Measurements from ENCODE around the gene CHRNB2.

CHRNB2 gene

DNA sequence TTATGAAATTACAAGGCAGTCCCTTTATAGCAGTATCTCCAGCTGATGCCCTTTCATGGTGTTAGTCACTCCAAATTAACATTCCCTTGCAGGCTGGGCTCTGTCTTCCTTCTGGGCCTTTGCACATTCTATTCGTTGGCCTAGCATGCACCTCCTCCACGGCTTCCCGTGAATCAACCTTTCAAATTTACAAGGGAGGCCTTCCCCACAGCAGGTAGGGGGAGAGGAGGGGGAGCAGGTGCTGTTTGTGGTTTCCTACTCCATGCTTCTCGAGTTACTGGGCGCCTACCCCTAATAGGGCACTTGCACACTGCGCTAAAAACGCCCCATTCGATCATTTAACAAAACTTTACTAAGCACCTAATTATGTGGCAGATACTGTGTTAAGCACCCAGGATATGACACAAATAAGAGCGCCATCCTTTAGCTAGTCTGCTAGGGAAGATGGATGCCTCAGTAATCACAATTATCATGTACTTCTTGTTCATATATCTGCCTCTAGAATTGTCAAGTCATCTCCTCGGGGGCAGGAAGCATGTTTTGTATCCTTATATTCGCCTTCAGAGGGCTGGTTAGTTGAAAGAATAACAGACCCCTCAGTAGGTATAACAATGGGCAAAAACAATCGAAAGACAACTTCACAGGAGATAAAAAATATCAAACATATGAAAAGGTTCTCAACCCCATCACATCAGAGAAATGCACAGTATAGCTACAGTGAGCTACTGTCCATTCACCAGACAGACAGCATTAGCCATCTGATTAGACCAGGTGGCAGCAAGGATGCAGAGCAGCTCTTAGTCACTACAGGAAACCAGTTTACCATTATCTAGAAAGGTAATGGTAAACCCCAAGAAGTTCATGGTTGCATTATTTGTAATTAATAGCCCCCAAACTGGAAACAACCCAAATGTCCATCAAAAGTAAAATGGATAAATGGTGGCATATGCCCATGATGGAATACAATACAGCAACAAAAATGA, 42.1 kb downstream of the CHRNB2 start:
- DNase-seq (ENCODE audit: low spot score) = no peak

DNA sequence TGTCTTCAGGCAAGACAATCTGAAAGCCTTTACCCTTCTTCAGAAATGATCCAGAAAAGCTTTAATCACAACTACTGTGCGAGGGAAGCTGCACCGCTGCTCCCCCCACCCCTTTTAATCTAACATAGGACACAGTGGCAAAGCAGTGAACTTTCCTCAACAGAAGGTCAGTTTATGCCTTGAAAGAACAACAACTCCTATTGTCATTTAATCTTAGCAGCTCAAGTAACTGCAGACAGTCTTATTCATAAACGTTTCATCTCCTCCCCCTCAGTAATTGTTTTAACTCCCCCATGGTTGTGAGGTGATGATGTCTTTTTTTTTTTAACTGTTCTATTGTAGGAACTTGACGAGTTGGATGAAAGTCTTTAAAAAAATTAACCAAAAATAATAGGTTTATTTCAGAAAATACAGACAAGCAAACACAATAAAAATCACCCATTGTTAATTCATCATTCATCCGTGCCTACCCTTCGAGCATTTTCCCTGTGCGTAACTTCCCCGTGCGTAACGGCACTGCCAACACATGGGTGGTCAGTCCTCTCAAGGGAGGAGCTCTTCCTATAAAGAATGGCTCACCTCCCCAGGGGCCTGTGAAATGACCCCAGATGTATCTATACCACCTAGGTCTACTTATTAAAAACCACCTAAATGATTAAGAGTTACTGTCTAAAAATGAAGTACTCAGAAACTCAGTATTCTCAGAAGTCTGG, 43.7 kb downstream of the CHRNB2 start:
- DNase-seq (ENCODE audit: low spot score) = no peak

DNA sequence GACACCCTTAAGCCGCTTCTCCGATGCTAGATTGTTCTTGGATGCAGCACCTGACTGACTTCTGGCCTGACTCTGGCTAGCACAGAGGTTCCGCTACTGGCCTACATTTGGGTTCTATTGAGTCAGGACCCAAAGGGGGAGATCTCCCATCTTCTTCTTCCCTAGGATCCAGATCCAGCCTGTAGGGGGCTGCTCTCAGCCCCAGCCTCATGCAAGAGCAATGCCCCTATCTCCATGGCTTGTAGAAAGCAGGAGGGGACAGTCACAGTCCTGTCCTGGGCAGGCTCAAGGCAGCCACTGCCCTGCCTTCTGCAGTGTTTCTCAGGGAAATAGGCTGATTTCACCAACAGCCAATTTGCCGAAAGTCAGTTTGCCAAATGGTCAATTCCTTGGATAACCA, 46.7 kb downstream of the CHRNB2 start:
- no peak for DNase-seq (ENCODE audit: low spot score)

DNA sequence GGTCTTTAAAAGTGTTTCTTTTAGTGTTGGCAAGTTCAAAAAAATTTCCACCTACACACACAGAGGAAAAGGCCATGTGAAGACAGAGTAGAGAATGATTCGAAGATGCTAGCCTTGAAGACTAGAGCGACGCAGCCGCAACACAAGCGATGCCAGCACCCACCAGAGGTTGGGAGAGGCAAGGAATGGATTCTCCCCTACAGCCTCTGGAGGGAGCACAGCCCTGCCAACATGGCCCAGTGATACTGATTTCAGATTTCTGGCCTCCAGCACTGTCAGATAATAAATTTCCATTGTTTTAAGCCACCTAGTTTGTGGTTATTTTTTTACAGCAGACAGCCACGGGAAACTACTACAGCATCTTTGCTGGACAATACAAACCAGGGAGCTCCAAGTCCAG, 47.3 kb downstream of the CHRNB2 start:
- DNase-seq (ENCODE audit: low spot score) = no peak

DNA sequence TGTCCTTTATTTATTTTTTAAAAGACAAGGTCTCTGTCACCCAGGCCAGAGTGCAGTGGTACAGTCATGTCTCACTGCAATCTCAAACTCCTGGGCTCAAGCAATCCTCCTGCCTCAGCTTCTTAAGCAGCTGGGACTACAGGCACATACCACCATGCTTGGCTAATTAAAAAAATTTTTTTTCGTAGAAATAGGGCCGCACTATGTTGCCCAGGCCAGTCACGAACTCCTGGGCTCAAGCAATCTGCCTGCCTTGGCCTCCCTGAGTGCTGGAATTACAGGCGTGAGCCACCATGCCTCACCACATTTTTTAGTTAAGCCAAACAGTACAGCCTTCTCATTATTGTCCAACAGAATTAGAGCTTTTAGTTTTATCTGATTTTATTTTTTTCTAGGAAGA, 47.8 kb downstream of the CHRNB2 start:
- DNase-seq (ENCODE audit: low spot score) = no peak

DNA sequence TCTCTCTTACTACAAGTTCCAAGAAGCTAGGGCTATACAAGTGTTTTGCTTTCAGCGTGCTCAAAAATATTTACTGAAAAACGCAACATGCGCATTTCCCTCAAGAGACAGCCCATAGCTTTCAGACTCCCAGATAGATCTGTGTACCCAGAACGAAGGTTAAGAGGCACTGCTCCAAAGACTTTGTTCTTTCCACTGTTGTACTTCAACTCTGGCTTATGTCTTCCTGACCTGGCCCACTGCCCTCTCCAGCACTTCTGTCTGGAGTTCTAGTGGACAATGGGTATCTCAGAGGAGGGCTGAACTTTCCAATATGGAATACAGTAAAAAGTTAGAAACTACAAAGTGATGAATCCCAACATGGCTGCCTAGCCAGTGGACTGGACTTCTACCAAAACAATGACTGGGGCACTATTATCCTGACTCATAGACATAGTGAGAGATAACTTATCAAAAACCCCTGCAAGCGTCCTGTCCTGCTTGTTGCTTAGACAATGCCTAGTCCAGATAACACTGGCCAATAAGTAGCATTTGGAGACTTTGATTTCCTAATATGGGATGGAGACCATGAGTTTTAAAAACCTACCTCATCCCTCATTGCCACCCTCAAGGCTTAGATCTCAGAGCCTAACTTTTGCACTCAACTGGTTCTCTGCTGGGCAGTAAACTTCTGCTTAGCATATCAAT, 49.2 kb downstream of the CHRNB2 start:
- DNase-seq (ENCODE audit: low spot score) = no peak

DNA sequence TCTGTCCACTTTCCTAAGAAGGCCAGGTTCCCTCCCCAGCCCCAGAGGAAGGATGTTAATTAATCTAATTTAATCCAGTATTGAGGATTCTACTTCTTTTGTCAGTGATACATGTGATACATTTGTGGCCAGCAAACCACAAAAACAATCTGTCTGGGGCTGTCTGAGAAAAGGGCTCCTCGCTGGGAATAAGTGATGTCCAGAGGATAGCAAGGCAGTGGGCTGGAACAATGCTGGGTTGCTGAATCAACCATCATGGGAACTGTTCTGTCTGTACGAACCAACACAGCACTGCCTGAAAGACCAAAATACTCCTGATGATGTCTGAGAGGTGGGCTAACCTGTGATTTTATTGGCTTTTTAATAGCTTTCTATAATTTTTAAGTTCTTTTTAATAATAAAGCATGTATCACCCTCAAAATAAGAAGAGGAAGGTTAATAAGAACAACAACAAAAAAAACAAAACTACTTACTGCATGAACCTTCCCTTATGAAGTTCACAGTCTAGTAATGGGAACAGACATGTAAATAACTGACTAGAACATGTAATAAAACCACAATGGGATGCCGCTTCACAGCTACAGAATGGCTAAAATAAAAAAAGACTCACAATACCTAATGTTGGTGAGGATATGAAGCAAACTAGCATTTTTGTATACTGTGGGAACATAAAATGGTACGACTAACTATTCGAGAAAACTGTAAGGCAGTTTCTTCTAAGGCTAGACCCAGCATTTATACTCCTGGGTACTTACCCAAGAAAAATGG, 51.8 kb downstream of the CHRNB2 start:
- no peak for DNase-seq (ENCODE audit: low spot score)

DNA sequence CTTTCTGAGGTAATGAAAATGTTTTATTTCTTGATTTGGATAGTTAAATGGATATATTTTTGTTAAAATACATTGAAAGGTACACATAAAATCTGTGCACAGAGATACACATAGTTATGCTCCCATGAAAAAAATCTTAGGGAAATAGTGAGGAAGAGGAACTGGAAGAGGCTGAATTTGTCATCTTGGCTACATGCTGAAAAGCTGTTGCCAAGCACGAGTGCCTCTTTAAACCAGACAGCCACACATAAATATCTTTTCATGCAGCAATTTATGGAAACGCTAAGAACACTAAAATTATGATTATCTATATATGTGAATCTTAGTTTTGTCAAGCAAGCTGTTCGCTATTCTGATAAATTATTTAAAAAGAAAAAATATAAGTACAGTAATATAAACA, 53.2 kb downstream of the CHRNB2 start:
- no peak for DNase-seq (ENCODE audit: low spot score)

DNA sequence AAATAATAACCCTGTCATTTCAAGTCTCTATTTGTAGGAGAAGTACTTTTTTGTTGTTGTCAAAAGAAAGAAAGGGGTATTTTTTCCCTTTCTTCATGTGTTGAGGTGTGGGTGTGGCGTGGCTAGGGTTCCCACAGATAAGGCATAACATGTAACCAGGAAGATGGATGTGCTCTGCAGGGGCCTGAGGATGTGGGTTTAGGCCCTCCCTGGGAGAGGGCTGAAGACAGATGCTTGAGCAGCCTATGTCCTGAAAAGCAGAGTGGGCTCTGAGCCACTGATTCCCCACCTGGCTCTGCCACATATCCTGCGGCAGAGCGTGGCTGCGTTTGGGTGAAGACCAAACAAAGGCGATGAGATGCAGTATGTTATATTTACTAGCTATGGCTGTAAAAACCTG, 54.3 kb downstream of the CHRNB2 start:
- DNase-seq (ENCODE audit: low spot score) = no peak

DNA sequence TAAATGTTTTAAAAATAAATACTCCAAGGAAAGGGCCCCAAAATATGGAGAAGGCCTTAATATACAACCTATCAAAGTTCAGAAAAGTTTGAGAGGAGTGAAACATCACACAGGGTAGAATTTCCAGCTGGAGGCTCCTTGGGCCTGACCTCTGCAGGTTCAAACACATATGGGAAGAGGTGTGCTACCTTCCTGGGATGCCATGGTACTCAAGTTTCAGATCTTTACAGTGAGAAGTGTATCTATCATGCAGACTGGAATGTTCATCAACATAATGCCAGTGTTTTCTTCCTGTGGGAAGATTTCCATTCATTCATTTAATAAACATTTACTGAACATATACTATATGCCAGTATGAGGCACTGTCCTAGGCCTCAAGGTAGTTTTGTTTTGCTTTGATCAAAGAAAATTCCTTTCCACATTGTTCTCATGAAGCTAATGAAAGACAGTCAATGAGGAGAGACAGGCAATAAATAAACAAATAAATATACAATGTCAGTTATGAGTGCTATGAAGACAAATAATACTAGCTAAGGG, 55.0 kb downstream of the CHRNB2 start:
- no peak for DNase-seq (ENCODE audit: low spot score)

DNA sequence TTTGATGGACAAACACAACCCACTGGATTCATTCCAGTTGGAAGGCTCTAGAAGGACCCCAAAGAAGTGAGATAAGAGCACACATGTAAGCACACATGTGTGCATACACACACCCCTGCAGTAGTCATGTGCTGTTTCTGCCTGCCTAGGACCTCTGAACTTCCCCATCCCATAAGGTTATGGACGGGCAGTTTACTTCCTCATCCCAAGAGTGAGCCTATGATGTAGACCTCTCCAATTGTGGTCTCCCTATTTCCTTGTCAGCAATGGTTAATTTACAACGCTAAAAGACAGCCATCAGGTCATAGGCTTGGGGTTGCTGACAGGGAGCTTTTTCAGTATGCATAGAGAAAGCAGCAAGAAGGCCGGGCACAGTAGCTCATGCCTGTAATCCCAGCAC, 55.8 kb downstream of the CHRNB2 start:
- no peak for DNase-seq (ENCODE audit: low spot score)

DNA sequence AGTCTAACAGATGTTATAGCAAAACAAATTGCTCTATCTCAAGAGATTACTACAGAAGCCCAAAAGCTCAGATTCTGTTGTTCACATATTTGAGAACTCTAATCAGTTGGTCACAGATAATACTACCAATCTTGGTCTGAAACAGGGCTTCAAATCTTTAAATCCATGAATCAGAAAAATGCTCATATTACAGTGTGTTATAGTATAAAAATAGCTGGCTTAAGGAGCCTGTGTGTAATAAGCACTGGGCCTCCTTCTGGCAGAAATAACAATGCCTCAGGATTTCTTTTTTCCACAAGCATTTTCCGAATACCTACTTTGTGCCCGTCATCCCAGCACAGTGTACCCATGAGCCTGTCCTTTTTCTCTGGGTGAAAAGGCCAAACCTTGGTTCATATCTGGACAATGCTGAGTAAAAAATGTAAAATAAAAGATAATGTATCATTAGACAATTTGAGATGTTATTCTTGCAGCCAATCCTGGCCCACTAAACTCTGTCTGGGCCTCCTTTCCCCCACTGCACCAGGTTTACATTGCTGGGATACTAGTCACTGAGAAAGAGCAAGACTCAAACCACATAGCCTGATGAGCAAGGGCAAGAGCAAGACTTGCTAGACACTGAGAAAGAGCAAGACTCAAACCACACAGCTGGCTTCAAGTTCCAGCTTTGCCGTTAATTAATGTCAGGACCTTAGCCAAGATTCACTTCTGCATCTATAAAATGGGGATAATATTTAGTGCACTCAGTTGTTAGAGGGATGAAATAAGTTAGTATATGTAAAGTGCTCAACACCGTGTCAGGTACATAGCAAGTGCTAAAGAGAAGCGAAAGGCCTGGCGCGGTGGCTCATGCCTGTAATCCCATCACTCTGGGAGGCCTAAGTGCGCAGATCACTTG, 57.4 kb downstream of the CHRNB2 start:
- DNase-seq (ENCODE audit: low spot score) = no peak

DNA sequence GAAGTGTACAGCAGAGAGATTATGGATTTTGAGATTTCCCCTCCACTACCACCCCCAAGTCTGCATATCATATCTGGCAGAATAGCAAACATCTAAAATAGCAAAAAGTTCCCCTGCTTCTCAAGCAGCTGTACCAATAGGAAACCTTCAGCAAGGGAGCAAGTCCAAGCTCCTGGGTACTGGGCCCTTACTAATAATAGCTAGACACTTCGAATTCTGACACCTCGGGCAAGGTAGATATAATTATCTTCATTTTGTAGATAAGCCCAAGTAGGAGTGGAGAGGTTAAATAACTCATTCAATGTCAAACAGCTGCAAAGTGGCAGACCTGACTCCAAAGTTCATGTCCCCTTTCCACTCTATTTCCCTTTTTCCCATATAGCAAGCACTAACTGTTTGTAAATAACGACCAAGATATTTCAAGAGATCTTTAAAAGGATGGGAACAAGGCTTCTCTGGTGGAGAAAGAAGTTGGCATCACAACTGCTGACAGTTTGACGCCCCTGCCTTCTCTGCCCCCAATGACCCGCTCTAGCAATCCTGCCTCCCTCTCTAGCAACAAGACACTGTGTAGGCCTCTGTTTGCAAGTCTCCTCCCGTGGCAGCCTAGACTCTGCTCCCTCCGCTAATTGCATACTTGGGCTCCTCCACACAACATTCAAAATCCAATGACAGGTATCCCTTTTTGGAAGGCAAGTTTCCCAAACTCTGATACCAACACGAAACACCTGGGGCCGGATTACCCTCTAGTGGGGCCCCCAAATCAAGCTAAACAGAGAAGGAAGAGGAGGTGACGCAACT, 59.1 kb downstream of the CHRNB2 start:
- peak; percentile 42 for DNase-seq (ENCODE audit: low spot score)

DNA sequence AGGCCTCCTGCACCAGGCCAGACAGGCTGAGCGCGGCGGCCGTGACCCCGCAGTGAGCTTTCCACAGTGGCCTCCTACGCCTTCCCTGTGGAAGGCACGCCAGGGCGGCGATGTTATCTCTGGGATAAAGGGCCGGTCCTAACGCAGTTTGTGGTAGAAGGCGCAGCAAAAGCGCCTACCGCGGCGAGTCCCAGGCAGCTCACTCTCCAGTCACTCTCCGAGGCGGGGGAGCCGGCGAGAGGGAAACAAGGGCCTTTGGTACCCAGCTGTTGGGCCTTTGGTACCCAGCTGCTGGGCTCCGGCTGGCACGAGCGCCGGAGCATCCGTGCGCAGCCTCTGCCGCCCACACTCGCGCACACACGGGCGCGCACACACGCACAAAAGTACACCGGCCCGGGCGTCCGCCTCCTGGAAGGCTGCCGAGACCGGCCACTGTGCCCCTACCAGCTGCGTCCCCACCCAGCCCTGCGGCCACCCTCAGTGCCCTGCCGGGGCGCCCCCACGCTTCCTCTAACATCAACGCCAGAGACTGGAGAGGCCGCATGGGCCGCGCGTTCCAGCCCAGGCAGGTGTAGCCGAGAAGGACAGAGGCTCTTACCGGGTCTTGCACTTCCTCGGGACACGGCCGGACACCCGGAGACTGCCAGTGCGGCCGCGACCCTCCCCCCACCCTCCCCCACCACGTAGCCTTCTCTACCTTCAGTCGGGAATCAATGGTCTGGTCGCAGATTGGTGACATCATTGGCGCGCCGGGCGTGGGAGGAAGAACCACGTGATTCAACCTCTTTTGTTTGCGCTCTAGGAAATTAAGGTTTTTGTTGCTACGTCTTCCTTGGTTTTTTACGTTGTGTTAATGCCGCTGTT, 59.9 kb downstream of the CHRNB2 start:
- peak; percentile 95 for DNase-seq (ENCODE audit: low spot score)

DNA sequence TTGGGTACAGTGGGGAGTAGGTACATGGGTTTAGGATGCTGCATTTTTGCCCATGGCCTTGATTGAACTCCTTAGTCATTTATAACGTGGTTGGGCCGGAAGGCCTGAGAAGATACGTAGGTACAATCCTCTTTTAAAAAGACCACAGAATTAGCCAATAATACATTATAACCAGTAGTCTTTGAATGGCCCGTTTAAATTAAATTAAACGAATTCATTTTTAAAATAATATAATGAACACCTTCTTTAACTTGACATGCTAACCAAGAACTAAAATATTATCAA, 60.5 kb downstream of the CHRNB2 start:
- no peak for DNase-seq (ENCODE audit: low spot score)

DNA sequence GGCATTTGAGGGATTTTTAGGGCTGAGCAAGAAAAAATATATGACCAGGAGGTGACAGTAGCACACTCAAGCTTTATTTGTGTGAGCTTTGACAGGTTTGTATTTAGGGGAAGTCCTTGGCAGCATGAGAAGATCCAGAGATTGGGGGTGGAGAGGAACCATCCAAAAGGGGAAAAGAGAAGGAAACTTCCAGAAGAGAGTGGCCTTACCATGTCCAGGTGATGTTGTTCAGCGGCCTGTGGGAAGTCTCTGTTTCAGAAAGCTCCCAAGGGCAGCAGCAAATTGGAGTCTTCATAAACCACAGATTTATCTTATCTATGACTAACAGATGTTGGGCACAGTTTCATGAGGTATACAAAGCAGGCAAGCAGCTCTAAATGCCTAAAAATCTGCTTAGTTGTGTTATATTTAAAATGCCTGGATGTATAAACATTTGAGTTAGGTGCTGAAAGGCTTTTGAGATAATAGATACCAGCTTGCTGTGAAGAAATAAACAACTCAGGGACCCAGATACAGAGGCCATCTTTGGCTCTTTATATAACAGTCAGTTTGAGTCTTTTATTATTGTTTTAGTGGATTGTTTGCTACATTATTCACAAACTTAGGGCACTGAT, 61.6 kb downstream of the CHRNB2 start:
- DNase-seq (ENCODE audit: low spot score) = no peak
